IPS-11a (cell line): ENCODE results near the gene TEC.
A peak's percentile ranks its signal among the peaks of the same experiment; 100 is the strongest.

ENCODE experiments used
- H3K4me3 ChIP-seq: one replicate; pipeline ENCODE4 v1.5.1; 2013; ENCODE audit warnings: low read depth, low read length, control low read depth

The TEC gene

DNA sequence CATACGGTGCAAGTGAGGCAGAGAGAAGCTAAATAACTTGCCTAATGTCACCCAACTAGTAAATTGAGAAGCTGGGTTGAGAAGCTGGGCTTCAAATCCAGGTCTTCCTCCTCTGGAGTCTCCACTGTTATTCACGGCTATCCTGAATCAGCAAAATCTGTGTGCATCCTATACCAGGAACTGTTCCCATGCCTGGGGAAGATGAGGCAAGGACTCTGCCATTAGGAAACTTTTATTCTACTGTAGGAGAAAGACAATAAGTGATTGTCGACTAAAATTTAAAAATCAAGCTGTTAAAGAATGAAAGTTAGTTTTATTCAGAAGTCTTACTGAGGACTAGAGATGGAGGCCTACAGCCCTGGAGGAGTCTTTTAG, 872 bp upstream of the TEC start:
- H3K4me3 ChIP-seq: peak overlapping the region; percentile 61

GRCh38 chr4:48269861-48270522, 354 bp upstream of the TEC start:
- peak overlapping the region; percentile 61 for H3K4me3 ChIP-seq

DNA sequence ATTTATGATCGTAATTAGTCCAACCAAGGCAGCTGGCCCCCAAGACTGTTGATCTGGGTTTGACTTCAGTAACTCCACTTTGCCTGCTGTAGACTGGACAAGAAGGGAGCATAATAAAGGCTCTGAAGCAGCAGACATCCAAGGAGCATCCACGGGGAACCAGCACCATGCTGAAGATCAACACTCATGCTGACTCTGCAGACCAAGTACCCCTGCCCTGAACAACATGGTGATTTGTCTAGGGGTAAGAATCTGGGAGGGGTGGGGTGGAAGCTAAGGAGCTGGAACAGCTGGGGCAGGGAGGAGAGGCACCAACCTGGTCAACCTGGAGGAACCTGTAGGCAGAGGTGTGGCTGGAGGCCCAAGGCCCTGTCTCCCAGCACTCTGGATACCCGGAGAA, 2.1 kb downstream of the TEC start:
- no peak overlapping the region for H3K4me3 ChIP-seq

- H3K4me3 ChIP-seq: no peak overlapping the region
Observed at GRCh38 chr4:48266781-48267180, 2.9 kb downstream of the TEC start.

DNA sequence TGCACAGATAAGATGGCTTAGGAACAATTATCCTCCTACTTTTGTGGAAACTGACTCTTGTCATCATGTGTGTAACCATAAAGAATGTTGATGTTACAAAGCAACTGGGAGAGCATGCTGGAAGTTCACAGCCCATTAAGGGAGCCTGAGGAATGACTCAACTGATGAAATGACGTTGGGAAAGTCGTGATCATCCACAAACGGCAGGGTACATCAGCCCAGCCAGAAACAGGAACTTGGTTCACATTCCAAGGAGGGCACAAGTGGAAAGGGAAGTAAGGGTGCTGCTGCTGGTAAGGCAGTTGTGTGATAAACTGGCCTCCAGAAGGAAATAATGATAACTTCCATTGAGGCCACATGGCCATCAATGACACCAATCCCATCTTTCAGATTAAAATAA, 6.7 kb downstream of the TEC start:
- H3K4me3 ChIP-seq: no peak overlapping the region

DNA sequence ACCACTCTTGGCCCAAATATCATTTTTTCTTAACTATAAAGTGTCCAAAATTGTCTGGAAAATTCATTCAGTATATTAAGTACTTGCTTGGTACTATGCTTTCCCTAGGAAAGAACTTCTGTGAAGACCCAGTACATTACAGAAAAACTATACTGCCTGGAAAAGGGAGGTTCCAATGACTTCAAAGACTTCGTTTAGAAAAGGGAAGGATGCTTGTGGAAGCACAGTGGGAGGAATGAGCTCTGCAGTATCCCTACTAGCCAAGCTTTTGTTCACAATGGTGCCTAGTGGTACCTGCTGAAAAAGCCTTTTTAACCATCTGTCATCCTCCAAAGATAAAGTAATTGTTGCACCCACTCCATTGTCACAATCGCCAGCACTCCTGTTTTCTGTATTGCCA, 7.2 kb downstream of the TEC start:
- no peak overlapping the region for H3K4me3 ChIP-seq

GRCh38 chr4:48261281-48261680, 8.4 kb downstream of the TEC start:
- no peak overlapping the region for H3K4me3 ChIP-seq

- no peak overlapping the region for H3K4me3 ChIP-seq
Observed at GRCh38 chr4:48259748-48260147, 9.9 kb downstream of the TEC start.

DNA sequence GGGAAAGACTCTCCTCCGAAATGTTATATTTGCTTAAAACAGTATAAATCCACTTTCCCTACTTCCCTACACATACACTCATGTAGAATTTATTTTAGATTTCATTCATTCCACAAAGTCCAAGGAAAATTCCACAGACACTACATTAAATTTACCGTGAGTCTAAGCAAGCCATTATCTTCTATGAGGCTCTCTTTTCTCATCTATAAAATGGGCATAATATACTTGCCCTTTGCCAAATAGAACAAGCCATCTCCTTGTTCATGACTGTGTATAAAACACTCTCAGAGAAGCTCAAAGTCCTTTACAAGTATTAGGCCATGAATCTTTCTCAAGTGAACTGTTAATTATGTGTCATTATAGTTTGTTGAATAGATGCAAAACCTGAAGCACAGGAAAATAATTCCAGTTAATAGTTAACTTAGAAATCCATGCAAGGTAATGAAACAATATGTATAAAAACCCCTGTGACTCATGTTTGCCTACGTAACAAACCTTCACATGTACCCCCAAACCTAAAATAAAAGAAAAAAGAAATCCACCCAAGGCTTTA, 10.7 kb downstream of the TEC start:
- H3K4me3 ChIP-seq: no peak overlapping the region

GRCh38 chr4:48255959-48256342, 13.7 kb downstream of the TEC start:
- H3K4me3 ChIP-seq: no peak overlapping the region

DNA sequence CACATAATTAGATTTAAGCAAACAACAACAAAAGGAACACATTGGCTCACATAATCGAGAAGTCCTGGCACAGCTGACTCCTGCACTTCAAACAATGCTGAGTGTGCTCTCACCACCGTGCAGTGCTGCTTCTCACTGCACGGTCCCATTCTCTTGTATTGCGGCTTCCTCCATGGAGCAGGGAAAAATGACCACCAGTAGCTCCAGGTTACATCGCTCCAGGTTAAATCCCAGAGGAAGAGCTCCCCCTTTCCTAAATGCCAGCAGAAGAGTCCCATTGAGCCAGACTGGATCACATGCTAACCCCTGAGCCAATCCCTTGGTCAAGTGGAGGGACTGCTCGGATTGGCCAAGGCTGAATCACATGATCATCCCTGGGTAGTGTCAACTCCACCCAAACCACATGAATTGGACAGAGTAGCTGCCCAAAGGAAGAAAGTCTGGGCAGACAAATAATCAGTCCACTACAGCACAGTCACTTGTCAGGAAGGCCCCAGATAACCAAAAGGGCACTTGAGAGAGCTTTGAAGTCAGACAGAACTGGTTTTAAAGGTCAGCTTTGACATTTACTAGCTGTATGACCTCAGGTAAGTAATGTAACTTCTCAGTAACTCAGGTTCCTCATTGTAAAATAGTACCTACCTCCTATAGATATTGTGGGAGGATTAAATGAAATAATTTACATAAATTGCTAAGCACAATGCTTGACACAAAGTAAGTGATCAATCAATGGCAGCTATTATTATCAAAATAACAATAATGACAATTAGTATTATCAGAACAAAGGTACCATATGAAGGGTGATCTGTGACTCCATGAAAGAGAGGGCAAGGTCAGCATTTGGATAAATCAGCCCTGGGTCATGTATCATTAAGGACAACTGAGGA, 14.3 kb downstream of the TEC start:
- no peak overlapping the region for H3K4me3 ChIP-seq

DNA sequence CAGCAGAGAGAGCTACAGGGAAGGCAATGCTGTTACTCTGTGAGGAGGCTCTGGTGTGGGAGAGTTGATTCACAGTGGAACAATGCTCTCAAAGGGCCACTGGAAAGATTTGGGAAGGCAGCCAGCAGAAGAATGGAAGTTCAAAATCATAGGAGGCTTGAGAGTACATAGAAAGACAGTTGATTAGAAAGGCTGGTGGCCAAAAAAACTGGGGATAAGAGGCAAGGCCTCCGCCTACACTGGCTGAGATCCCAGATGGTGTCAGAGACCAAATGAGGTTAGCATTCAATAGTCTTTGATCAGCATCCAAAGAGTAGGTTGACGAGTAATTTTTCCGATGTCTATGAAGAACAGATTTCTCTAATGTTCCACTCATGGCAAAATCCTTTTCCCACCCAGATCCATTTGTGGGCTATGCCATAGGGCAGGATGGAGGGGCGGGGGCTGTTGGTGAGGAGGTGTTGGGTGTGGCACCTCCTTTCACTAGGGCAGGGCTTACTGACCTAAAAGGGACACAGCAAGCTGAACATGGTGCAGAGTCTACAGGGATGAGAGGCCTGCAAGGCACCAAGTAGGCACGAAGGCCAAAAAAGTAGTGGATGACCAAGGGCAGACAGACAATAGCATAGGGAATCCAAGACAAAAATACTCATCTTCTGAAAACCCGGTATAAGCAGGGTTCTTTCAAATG, 15.1 kb downstream of the TEC start:
- no peak overlapping the region for H3K4me3 ChIP-seq

- H3K4me3 ChIP-seq: no peak overlapping the region
Observed at GRCh38 chr4:48252313-48252712, 17.3 kb downstream of the TEC start.

- H3K4me3 ChIP-seq: no peak overlapping the region
Observed at GRCh38 chr4:48250980-48251379, 18.7 kb downstream of the TEC start.

DNA sequence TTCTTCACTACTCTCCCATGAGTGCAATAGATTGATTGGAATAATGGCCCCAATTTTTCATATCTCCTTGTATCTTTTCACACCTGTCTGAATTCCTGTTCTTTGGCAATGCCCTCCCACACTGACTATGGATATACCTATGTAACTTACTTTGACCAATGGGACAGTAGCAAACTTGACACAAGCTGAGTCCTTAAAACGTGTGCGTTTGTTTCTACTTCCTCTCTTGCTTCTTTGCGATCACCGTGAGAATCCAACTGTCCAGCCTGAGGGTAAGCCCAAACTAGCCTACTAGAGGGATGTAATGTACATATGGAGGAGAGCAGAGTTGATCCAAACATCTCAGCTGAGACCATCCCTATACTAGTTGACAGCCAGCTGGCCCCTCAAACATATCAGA, 19.3 kb downstream of the TEC start:
- H3K4me3 ChIP-seq: no peak overlapping the region

DNA sequence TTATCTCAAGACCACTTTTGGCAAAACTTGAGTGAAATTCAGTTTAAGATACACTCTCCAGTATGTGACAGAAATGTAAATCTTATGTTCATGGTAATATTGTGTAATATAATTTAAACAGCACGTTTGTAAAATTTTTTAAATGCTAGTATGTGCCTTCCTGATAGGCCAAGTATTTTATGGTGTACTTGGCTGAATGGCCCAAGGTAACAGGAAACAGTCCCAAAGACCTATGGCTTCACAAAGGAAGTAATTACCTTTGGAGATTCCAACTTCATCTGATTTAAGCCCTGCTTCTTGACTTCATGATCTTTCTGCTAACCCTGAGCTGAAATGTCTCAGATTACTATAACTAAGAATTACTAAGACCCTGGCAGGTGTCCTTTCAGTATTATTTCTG, 20.3 kb downstream of the TEC start:
- H3K4me3 ChIP-seq: no peak overlapping the region

DNA sequence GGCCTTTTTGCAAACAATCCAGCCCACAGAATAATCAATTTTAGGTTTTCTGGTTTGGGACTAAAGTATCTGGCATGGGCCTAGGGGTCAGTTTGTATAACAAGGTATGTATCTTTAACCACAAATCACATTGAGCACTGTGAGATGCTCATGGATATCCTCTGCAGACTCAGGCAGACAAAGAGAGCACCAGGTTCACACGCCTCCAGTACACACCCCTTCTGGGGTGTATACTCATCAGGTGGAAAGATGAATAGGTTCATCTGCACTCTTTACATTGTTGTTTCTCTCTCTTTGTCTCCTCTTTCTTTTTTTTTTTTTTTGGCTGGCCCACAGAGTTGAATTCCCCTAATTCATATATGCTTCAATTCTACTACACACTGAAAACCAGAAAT, 21.1 kb downstream of the TEC start:
- no peak overlapping the region for H3K4me3 ChIP-seq

- no peak overlapping the region for H3K4me3 ChIP-seq
Observed at GRCh38 chr4:48247878-48248558, 21.6 kb downstream of the TEC start.

GRCh38 chr4:48247142-48247877, 22.3 kb downstream of the TEC start:
- no peak overlapping the region for H3K4me3 ChIP-seq

DNA sequence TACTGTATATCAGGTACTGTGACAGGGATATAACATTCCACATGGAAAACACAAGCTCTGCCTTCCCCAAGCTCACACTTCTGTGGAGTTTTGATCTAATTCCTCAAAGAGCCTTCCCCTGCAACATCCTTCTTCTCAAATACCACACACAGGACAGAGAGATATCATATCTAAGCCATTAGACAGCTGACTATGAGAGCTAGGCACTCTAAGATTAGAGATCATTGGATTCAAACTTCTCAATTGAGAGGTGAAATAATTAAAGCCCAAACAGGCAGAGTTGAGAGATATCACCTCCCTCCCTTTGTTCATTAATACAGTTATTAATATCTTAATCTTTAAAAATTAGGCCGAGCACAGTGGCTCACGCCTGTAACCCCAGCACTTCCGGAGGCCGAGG, 25.0 kb downstream of the TEC start:
- H3K4me3 ChIP-seq: no peak overlapping the region
